WERI-Rb-1 (cell line): Measurements from ENCODE around the gene REXO5.
A peak's percentile ranks its signal among the peaks of the same experiment; 100 is the strongest.

Experiments
- DNase-seq: peaks from one replicate; pipeline ENCODE4 v3.0.0-alpha.2; 2020
- H3K27ac ChIP-seq: fragments of 250-450 bp; sonication (Bioruptor Pico); 2 replicates; pipeline ENCODE4 v1.5.1; 2020; ENCODE audit warnings: mild to moderate bottlenecking, moderate library complexity
- H3K27me3 ChIP-seq: fragments of 250-450 bp; sonication (Bioruptor Pico); 2 replicates; pipeline ENCODE4 v1.5.1; 2021; ENCODE audit warnings: mild to moderate bottlenecking, low read depth, moderate library complexity; ENCODE audit not compliant: insufficient read depth, severe bottlenecking
- H3K36me3 ChIP-seq: fragments of 250-450 bp; sonication (Bioruptor Pico); 2 replicates; pipeline ENCODE4 v1.5.1; 2020; ENCODE audit warnings: mild to moderate bottlenecking, moderate library complexity
- H3K4me3 ChIP-seq: 2 replicates; pipeline ENCODE4 v1.5.1; 2011; ENCODE audit warnings: low read depth, mild to moderate bottlenecking, control low read depth, low read length
- H3K9me3 ChIP-seq: fragments of 250-450 bp; sonication (Bioruptor Pico); 2 replicates; pipeline ENCODE4 v1.5.1; 2021; ENCODE audit warnings: mild to moderate bottlenecking, moderate library complexity; ENCODE audit not compliant: severe bottlenecking
- CTCF ChIP-seq: IDR thresholded peaks from 2 replicates; pipeline ENCODE4 v1.5.1; 2011; ENCODE audit warnings: low read depth, mild to moderate bottlenecking, control low read depth, inconsistent platforms, low read length

REXO5 gene

GRCh38 chr16:20879175-20880040, 73.1 kb downstream of the REXO5 start:
- no peak overlapping the region for H3K27ac ChIP-seq
- no peak for TF ChIP-seq CTCF
- H3K27me3 ChIP-seq = no peaks in the 10 kb centered on the region
- H3K4me3 ChIP-seq = no peak overlapping the region
- no peaks in the 10 kb centered on the region for H3K9me3 ChIP-seq
- H3K36me3 ChIP-seq = peaks cover 62% of the 10 kb centered on the region
- DNase-seq = no peak

- DNase-seq = no peak
- no peak for TF ChIP-seq CTCF
- peak overlapping the region; percentile 66 for H3K27ac ChIP-seq
- H3K36me3 ChIP-seq = peaks cover 70% of the 10 kb centered on the region
- H3K4me3 ChIP-seq = no peak overlapping the region
- H3K9me3 ChIP-seq = no peaks in the 10 kb centered on the region
- no peaks in the 10 kb centered on the region for H3K27me3 ChIP-seq
Measured at GRCh38 chr16:20880867-20881502, 74.7 kb downstream of the REXO5 start.

- Histone ChIP-seq H3K36me3 (peaks cover 72% of the 10 kb centered on the region), H3K4me3 (no peak overlapping the region), H3K9me3 (no peaks in the 10 kb centered on the region), H3K27me3 (no peaks in the 10 kb centered on the region), H3K27ac (peak overlapping the region; percentile 66)
- no peak for DNase-seq
- TF ChIP-seq CTCF = no peak
Measured at GRCh38 chr16:20881503-20881878, 75.2 kb downstream of the REXO5 start.

- no peak for DNase-seq
- Histone ChIP-seq H3K27ac (no peak overlapping the region; the same call in 1 of the 2 replicates), H3K36me3 (peaks cover 75% of the 10 kb centered on the region), H3K4me3 (no peak overlapping the region), H3K27me3 (no peaks in the 10 kb centered on the region), H3K9me3 (no peaks in the 10 kb centered on the region)
- TF ChIP-seq CTCF = no peak
Measured at GRCh38 chr16:20883554-20884239, 77.4 kb downstream of the REXO5 start.

GRCh38 chr16:20884240-20884556, 77.9 kb downstream of the REXO5 start:
- H3K27me3 ChIP-seq = no peaks in the 10 kb centered on the region
- H3K36me3 ChIP-seq = peaks cover 72% of the 10 kb centered on the region
- H3K27ac ChIP-seq = no peak overlapping the region; the same call in 1 of the 2 replicates
- no peak for DNase-seq
- no peaks in the 10 kb centered on the region for H3K9me3 ChIP-seq
- TF ChIP-seq CTCF = no peak
- no peak overlapping the region for H3K4me3 ChIP-seq
